ENCODE results near the gene TIAM1. TPM values are rescaled to one million over a fixed set of nuclear protein-coding genes. Genes with fewer than 3 reads are reported as not detected.

TIAM1 gene
- total RNA-seq, 4 donors from 2014 or later: 6.5 to 36.4 (median 13.0) TPM

GRCh38 chr21:31299291-31300147, 44.5 kb downstream of the TIAM1 start:
- DNase-seq (ENCODE audit: low spot score): no peak
- ATAC-seq (ENCODE audit: low FRiP score): no peak
- no peak for TF ChIP-seq CTCF (IDR thresholded peaks at IDR 0.05)

- DNase-seq (ENCODE audit: low spot score) (no peak), ATAC-seq (ENCODE audit: low FRiP score) (no peak)
- no peak for TF ChIP-seq CTCF (IDR thresholded peaks at IDR 0.05)
Observed at GRCh38 chr21:31298618-31299269, 45.3 kb downstream of the TIAM1 start.

- TF ChIP-seq CTCF (IDR thresholded peaks at IDR 0.05): no peak
Observed at GRCh38 chr21:31297806-31298205, 46.3 kb downstream of the TIAM1 start.

GRCh38 chr21:31295676-31296075, 48.4 kb downstream of the TIAM1 start:
- no peak for DNase-seq (ENCODE audit: low spot score)

More at GRCh38 chr21:31297806-31298205, 46.3 kb downstream of the TIAM1 start:
- DNase-seq (ENCODE audit: low spot score): no peak
- no peak for ATAC-seq (ENCODE audit: low FRiP score)

GRCh38 chr21:31294691-31295090, 49.4 kb downstream of the TIAM1 start:
- ATAC-seq (ENCODE audit: low FRiP score): no peak
- DNase-seq (ENCODE audit: low spot score): no peak
- no peak for TF ChIP-seq CTCF (IDR thresholded peaks at IDR 0.05)

More at GRCh38 chr21:31295676-31296075, 48.4 kb downstream of the TIAM1 start:
- no peak for TF ChIP-seq CTCF (IDR thresholded peaks at IDR 0.05)
- no peak for ATAC-seq (ENCODE audit: low FRiP score)

- TF ChIP-seq CTCF (IDR thresholded peaks at IDR 0.05): no peak
- ATAC-seq (ENCODE audit: low FRiP score): peak; percentile 89
- DNase-seq (ENCODE audit: low spot score): no peak
Observed at GRCh38 chr21:31293986-31294385, 50.1 kb downstream of the TIAM1 start.
